EL (cell line): Measurements from ENCODE around the gene GNLY.
A peak's percentile ranks its signal among the peaks of the same experiment; 100 is the strongest.

ENCODE experiments used
- DNase-seq: peaks from one replicate; pipeline ENCODE4 v3.0.0-alpha.2; 2016

GNLY gene

GRCh38 chr2:85690932-85691331 is 3.2 kb upstream of the GNLY start:
- DNase-seq, result no peak

DNA sequence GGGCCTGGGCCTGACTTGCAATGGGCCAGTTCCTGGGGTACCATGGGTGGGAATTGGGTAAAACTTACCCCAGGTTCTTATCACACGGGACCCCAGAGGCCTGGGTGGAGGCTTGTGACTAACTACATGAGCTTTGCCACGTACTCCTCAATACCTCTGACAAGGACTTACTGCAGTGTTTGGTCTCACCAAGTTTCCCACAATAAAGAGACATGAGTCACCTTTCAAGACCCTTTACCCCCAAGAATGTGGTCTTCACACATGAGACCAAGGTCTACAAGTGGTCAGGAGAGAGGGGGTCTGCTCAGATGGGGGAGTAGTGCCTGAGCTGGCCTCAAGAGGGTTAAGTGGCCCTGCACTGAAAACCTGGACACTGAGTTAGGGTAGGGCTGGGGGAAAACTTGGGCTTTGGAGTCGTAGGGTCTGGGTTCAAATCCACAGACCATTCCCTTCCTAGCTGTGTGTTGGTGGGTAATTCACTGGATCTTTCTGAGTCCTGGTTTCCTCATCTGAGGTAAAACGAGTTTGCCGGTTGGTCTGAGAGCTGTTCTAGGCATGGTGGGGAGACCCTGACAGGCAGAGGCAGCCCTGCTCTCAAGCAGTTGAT is 2.0 kb upstream of the GNLY start:
- DNase-seq, result no peak

DNA sequence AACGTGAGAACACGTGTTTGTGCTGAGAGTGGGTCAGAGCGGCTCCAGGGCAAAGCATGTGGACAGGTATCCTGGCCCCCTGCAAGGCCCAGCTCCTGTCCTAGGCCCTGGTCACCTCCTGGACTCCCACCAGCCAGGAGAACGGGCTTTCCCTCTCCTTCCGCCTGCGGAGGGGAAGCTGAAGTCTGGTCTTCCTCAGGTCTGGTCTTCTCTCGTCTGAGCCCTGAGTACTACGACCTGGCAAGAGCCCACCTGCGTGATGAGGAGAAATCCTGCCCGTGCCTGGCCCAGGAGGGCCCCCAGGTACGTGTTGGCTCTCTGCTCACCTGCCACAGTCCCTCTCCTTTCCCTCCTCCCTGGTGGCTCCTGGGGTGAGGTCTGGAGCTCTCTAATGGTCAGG is 963 bp downstream of the GNLY start:
- no peak for DNase-seq

- DNase-seq, result no peak
These were observed 1.8 kb downstream of the GNLY start for GRCh38 chr2:85695691-85696668.

GRCh38 chr2:85697096-85697495 is 2.9 kb downstream of the GNLY start:
- DNase-seq, result no peak

- no peak for DNase-seq
These were observed 3.6 kb downstream of the GNLY start for GRCh38 chr2:85697716-85698115.

GRCh38 chr2:85698184-85698879 is 4.2 kb downstream of the GNLY start:
- DNase-seq, result no peak

GRCh38 chr2:85698880-85699254 is 4.7 kb downstream of the GNLY start:
- DNase-seq, result no peak

GRCh38 chr2:85699325-85699724 is 5.2 kb downstream of the GNLY start:
- no peak for DNase-seq

DNA sequence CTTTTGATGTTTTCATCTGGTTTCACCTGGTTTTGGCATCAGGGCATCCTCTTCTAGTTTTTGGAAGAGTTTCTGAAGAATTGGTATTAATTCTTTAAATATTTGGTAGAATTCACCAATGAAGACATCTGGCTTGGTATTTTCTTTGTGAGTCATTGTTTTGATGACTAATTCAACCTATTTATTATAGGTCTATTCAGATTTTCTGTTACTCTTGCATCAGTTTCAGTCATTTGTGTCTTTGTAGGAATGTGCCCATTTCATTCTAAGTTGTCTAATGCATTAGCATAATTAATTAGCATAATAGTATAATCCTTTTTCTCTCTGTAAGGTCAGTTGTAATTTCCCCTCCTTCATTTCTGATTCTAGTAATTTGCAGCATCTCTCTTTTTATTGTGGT is 8.0 kb downstream of the GNLY start:
- peak; percentile 79 for DNase-seq

DNA sequence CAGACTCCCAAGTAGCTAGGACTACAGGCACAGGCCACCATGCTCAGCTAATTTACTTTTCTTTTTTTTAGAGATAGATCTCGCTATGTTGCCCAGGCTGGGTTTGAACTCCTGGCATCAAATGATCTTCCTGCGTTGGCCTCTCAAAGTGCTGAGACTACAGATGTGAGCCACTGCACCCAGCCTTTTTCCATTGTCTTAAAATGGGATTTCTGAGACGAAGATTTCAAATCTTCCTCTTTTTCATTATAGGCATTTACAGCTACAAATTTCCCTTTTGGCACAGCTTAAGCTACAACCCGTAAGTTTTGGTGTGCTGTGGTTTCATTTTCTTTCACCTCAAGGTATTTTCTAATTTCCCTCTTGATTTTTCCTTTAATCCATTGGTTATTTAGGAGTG is 8.6 kb downstream of the GNLY start:
- no peak for DNase-seq

DNA sequence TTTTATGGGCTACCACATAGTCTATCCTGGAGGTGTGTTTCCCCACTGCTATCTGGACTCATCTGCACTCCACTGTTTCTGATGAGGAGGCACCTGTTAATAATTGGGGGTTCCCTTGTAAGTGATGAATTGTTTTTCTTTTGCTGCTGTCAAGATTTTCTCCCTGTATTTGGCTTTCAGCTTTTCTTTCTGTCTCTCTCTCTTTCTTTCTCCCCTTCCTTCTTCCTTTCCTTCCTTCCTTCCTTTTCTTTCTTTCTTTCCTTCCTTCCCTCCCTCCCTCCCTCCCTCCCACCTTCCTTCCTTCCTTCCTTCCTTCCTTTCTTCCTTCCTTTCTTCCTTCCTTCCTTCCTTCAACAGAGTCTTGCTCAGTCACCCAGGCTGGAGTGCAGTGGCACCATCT is 9.2 kb downstream of the GNLY start:
- DNase-seq, result no peak

DNA sequence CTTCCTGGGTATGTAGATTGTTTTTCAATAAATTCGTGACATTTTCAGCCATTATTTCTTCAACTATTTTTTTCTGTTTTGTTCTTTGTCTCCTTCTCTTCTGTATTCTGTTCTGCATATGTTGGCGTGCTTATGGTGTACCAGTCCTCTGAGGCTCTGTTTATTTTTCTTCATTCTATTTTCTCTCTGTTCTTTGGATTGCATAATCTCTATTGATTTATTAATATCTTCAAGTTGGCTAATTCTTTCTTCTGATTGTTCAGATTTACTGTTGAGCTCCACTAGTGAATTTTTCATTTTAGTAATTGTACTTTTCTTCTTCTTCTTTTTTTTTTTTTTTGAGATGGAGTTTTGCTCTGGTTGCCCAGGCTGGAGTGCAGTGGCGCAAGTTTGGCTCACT is 9.9 kb downstream of the GNLY start:
- DNase-seq, result no peak

DNA sequence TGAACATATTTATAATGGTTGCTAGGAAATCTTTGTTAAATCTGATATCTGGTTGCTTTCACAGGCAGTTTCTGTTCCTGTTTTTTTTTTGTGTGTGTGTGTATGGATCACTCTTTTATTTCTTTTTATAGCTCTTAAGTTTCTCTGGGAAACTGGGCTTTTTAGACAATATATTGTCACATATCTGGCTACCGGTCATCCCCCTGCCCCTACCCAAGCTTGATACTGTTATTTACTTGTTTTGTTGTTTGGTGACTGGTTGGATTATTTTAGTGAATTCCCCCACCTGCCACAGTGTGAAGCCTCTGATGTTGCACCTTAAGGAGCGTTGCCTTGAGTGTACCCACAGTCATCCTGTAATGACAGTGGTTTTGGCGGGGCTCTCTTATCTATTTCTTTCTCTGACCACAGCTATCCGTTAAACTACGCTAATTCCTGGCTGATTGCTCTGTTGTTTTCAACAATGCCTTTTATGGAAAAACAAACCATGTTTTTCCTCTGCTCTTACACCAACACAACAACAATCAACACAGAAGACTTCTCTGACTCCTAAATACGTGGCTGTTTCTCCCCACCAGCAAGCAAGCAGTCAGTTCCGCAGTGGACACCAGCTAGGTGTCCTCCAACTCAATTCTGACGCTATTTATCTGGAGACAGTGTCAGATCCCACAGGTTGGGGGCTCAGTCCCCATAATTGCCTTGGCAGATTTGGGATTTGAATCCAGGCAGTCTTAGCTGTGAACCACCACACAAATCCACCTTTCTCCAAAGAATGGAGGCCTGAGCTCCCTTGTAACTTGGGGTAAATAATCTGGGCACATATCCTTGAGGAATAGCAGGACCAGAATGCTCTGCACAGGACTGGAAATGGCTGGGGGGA is 10.9 kb downstream of the GNLY start:
- no peak for DNase-seq

DNA sequence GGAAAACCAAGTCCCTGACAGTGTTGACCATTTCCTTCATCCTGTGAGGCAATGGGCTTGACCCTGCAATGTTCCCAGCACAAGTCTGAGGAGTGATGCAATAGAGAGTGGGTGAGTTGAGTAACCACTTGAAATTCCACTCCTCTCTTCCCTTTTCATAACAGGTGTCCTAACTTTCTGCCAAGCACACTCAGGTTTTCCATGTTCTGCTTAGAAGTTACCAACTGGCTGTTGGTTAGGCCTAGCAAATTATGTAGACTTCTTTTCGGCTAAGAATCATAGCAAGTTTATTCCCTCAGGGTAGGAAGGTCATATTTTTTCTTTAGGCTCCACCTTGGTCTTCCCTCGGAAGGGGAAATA is 11.5 kb downstream of the GNLY start:
- peak; percentile 89 for DNase-seq

DNA sequence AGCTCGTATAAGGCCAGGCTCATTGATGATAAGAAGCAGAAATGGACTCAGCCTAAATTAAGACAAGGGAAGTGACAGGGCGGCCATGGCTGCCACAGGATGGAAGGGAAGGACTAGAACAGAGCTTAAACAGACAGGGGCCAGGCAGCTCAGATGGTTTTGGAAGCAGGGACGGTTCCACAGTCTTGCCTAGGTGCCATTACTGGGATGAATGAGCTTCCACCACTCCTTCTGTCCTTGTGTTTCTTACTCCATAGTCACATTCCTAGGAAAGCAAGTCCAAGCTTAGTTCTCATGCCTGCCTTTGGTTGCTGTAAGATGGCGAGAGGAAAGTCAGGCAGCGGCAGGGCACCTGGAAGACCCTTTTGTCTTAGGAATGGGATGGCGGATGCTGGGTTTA is 11.9 kb downstream of the GNLY start:
- no peak for DNase-seq

GRCh38 chr2:85706599-85707296 is 12.6 kb downstream of the GNLY start:
- DNase-seq, result no peak

- peak; percentile 86 for DNase-seq
These were observed 13.1 kb downstream of the GNLY start for GRCh38 chr2:85707304-85707703.

DNA sequence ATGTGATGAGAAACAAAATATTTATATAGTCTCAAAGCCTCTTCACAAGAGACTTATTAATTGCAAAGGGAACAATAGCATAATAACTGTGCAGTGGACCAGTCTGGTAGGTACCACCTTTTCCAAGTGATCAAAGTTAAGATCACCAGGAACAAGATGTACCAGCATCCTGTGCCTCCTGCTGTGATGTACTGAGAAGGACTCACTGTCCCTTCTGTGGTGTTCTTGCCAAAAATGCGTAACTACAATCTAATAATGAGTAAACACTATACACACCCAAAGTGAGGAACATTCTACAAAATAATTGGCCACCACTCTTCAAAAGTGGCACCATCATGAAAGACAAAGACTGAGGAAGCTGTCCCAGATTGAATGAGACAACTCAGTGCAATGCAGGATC is 14.5 kb downstream of the GNLY start:
- no peak for DNase-seq

GRCh38 chr2:85709401-85709811 is 15.2 kb downstream of the GNLY start:
- no peak for DNase-seq

- no peak for DNase-seq
These were observed 16.8 kb downstream of the GNLY start for GRCh38 chr2:85710687-85711577.
